LoVo (cell line): ENCODE measurements around the gene LSAMP.
"Not testable (repeated sequence)": the region's sequence is repeated elsewhere in the genome, so short reads cannot be mapped to it uniquely, and the experiment has no call there.

ENCODE experiments used
- DNase-seq: peaks from one replicate; pipeline ENCODE4 v3.0.0-alpha.2; 2016; ENCODE audit warnings: low spot score

Gene LSAMP

GRCh38 chr3:115835946-115836345 is 609.3 kb downstream of the LSAMP start:
- DNase-seq = no peak

- DNase-seq = no peak
Measured at GRCh38 chr3:115834068-115834467, 611.2 kb downstream of the LSAMP start.

- no peak for DNase-seq
Measured at GRCh38 chr3:115833074-115833473, 612.2 kb downstream of the LSAMP start.

GRCh38 chr3:115832265-115832664 is 613.0 kb downstream of the LSAMP start:
- DNase-seq = no peak

- DNase-seq = no peak
Measured at GRCh38 chr3:115831864-115832263, 613.4 kb downstream of the LSAMP start.

GRCh38 chr3:115830764-115831395 is 614.4 kb downstream of the LSAMP start:
- no peak for DNase-seq

- no peak for DNase-seq
Measured at GRCh38 chr3:115828401-115828800, 616.9 kb downstream of the LSAMP start.

GRCh38 chr3:115827495-115827894 is 617.8 kb downstream of the LSAMP start:
- no peak for DNase-seq

- no peak for DNase-seq
Measured at GRCh38 chr3:115825046-115825445, 620.2 kb downstream of the LSAMP start.

GRCh38 chr3:115823083-115823482 is 622.2 kb downstream of the LSAMP start:
- DNase-seq = no peak

GRCh38 chr3:115822579-115822978 is 622.7 kb downstream of the LSAMP start:
- DNase-seq = no peak

- DNase-seq = peak; percentile 75
Measured at GRCh38 chr3:115819785-115820384, 625.4 kb downstream of the LSAMP start.

- peak; percentile 61 for DNase-seq
Measured at GRCh38 chr3:115814778-115815380, 630.4 kb downstream of the LSAMP start.

GRCh38 chr3:115814006-115814405 is 631.3 kb downstream of the LSAMP start:
- DNase-seq = no peak

- no peak for DNase-seq
Measured at GRCh38 chr3:115808816-115809215, 636.5 kb downstream of the LSAMP start.

GRCh38 chr3:115808244-115808643 is 637.0 kb downstream of the LSAMP start:
- no peak for DNase-seq

GRCh38 chr3:115806501-115806900 is 638.8 kb downstream of the LSAMP start:
- no peak for DNase-seq

- DNase-seq = no peak
Measured at GRCh38 chr3:115805520-115805919, 639.8 kb downstream of the LSAMP start.

GRCh38 chr3:115804713-115805119 is 640.6 kb downstream of the LSAMP start:
- DNase-seq = no peak

GRCh38 chr3:115804200-115804599 is 641.1 kb downstream of the LSAMP start:
- DNase-seq = no peak

- DNase-seq = no peak
Measured at GRCh38 chr3:115803661-115804060, 641.6 kb downstream of the LSAMP start.

- DNase-seq = no peak
Measured at GRCh38 chr3:115800489-115801075, 644.7 kb downstream of the LSAMP start.

GRCh38 chr3:115800065-115800464 is 645.2 kb downstream of the LSAMP start:
- not testable (repeated sequence) for DNase-seq
